GM21786 (cell line): ENCODE results near the gene ANO8.
A peak's percentile ranks its signal among the peaks of the same experiment; 100 is the strongest.
"Not testable (repeated sequence)": the region's sequence is repeated elsewhere in the genome, so short reads cannot be mapped to it uniquely, and the experiment has no call there.

Experiments
- ATAC-seq: cut with Tn5 transposase; IDR thresholded peaks from one replicate; pipeline ENCODE4 v1.9.1; 2021; ENCODE audit not compliant: unreplicated experiment

ANO8 gene

DNA sequence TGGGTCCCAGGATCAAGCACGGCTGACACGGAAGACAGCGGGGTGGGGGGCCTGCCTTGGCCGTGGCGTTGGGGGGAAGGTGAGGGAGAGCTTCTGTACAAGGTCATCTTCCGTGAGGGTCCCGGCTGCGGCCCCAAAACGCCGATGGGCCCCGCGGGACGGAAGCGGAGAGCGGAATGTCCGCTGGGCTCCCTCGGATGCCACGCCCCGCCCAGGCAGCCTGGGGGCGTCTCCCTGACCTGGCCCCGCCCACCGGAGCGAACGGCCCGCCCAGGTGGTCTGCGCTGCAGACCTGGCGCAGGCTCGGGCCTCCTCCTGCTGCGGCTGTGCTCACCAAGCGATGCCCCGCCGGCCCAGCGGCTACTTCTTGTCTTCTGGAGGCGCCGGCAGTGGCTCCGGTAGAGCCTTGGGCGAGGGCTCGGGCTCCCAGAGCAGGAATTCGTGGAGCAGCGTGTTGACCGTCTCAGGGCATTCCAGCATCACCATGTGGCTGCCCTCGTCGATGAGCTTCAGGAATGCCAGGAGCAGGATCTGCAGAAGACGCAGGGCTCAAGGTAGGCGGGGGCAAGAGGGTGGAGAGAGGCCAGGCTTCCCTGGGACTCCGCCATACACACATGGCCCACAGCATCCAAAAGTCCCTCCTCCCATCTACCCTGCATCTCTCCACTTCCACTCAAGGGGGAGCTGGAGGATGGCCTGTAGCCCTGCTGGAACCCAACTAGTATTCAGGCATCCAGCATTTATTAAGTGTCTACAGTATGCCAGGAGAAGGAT is 42.2 kb downstream of the ANO8 start:
- ATAC-seq = peak; percentile 70

DNA sequence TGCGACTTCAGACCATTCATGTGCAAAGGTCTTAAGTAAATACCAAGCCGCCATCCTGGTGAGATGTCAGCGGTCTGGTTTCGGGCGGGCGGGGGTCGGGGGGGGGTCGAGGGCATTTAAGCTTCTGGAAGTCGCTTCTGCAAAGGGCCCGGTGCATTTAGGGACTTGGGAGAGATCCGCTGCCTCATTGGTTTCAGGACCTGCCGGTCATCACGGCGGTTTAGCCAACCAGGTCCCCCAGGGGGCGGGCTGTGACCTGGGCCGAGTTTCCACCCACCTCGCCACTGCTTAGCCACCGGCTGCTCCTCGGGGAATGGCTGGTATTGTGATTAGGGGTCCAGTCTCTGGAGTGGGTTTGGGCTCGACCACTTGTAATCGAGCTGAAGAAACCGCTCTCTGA is 45.2 kb downstream of the ANO8 start:
- no peak for ATAC-seq

- ATAC-seq = no peak
Observed at GRCh38 chr19:17286752-17287151, 47.9 kb downstream of the ANO8 start.

GRCh38 chr19:17286263-17286662 is 48.4 kb downstream of the ANO8 start:
- ATAC-seq = no peak

GRCh38 chr19:17285415-17286135 is 49.1 kb downstream of the ANO8 start:
- no peak for ATAC-seq

- no peak for ATAC-seq
Observed at GRCh38 chr19:17283504-17283996, 51.1 kb downstream of the ANO8 start.

GRCh38 chr19:17282488-17283125 is 52.0 kb downstream of the ANO8 start:
- no peak for ATAC-seq

GRCh38 chr19:17281391-17282304 is 53.0 kb downstream of the ANO8 start, which contains the start of gene ANKLE1:
ANKLE1 (plus strand) TSS chr19:17281901; CDS start chr19:17281921, 20 bp downstream.
- no peak for ATAC-seq

DNA sequence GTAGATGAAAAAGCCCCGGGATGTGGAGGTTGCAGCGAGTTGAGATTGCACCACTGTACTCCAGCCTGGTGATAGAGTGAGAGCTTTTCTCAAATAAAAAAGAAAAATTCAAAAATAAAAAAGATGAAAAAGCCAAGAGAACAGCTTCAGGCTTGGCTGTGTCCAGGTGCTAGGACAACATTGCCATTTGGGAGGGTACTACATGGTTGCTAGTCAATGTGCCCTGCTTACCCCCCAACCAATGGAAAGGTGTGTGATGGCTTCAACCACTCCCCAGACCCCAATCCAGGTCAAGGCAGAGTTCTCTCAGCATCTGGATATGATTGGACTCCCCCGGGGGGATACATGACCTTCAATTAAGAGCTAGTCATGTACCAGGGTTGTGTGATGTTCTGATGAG is 55.2 kb downstream of the ANO8 start:
- ATAC-seq = no peak

DNA sequence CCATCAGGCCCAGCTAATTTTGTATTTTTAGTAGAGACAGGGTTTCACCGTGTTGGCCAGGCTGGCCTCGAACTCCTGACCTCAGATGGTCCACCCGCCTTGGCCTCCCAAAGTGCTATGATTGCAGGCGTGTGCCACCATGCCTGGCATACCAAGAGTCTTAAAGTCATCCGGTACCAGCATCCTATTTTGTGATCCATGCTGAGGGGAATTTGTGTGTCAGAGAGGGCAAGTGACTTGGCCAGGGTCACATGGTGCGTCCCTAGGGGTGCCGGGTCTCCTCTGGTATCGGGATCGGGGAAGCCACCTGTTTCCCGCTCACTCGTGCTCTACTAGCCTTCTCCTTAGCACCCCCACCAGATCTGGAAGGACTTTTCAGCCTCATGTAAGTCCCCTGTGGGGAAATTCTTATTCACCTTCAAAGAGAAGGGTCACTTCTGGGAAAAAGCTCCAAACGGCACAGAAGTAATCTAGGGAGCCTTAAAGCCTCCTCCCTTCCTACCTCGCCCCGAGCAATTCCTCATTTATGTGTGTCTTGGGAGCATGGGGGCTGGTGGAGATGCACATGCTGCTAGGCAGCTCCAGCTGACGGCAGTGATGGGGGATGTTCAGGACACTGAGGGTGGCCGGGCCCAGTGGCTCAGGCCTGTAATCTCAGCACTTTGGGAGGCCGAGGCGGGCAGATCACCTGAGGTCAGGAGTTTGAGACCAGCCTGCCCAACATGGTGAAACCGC is 59.0 kb downstream of the ANO8 start:
- ATAC-seq = no peak

- not testable (repeated sequence) for ATAC-seq
Observed at GRCh38 chr19:17274892-17275291, 59.8 kb downstream of the ANO8 start.
